Neural progenitor cell (in vitro differentiated cells): Measurements from ENCODE around the gene TEAD1. TPM values are rescaled to one million over a fixed set of nuclear protein-coding genes. Genes with fewer than 3 reads are reported as not detected.

Source experiments
- DNase-seq: peaks from one replicate; pipeline ENCODE4 v3.0.0-alpha.2; 2016; ENCODE audit warnings: low spot score
- H2AFZ ChIP-seq: fragments of 200-600 bp; sonication (generic); replicated peaks from 2 replicates; pipeline ENCODE4 v1.6.1; 2016; ENCODE audit warnings: antibody characterized with exemption
- H3F3A ChIP-seq: fragments of 200-600 bp; sonication (generic); 2 replicates; pipeline ENCODE4 v1.6.1; 2016; ENCODE audit warnings: antibody characterized with exemption, low read depth
- H3K27ac ChIP-seq: fragments of 200-600 bp; sonication (generic); 2 replicates; pipeline ENCODE4 v1.5.1; 2016; ENCODE audit warnings: mild to moderate bottlenecking
- H3K27me3 ChIP-seq: fragments of 200-600 bp; sonication (generic); 2 replicates; pipeline ENCODE4 v1.6.1; 2016; ENCODE audit warnings: mild to moderate bottlenecking, moderate library complexity
- H3K36me3 ChIP-seq: fragments of 200-600 bp; sonication (generic); 2 replicates; pipeline ENCODE4 v1.5.1; 2016
- H3K4me1 ChIP-seq: fragments of 200-600 bp; sonication (generic); 2 replicates; pipeline ENCODE4 v1.6.1; 2016; ENCODE audit warnings: mixed run types
- H3K4me2 ChIP-seq: fragments of 200-600 bp; sonication (generic); 2 replicates; pipeline ENCODE4 v1.6.1; 2016
- H3K4me3 ChIP-seq: fragments of 200-600 bp; sonication (generic); 2 replicates; pipeline ENCODE4 v1.5.1; 2016
- H3K79me2 ChIP-seq: fragments of 200-600 bp; sonication (generic); 2 replicates; pipeline ENCODE4 v1.6.1; 2016; ENCODE audit warnings: low read depth
- H3K9ac ChIP-seq: fragments of 200-600 bp; sonication (generic); 2 replicates; pipeline ENCODE4 v1.6.1; 2016
- H3K9me3 ChIP-seq: fragments of 200-600 bp; sonication (generic); 2 replicates; pipeline ENCODE4 v1.5.1; 2016; ENCODE audit warnings: low read depth
- H4K20me1 ChIP-seq: fragments of 200-600 bp; sonication (generic); 2 replicates; pipeline ENCODE4 v1.6.1; 2016; ENCODE audit warnings: low read depth
- H3K27ac Mint-ChIP-seq: 3 replicates; pipeline ENCODE4 v1.8.0; 2021; ENCODE audit warnings: mixed read lengths
- H3K27me3 Mint-ChIP-seq: 2 replicates; pipeline ENCODE4 v1.8.0; 2022; ENCODE audit warnings: low read depth, mild to moderate bottlenecking, inconsistent platforms, moderate library complexity, mixed read lengths; ENCODE audit not compliant: insufficient read depth
- H3K36me3 Mint-ChIP-seq: 3 replicates; pipeline ENCODE4 v1.8.0; 2021; ENCODE audit warnings: mixed read lengths
- H3K4me1 Mint-ChIP-seq: 3 replicates; pipeline ENCODE4 v1.8.0; 2021; ENCODE audit warnings: mixed read lengths
- H3K4me3 Mint-ChIP-seq: 3 replicates; pipeline ENCODE4 v1.8.0; 2021; ENCODE audit warnings: mild to moderate bottlenecking, moderate library complexity, mixed read lengths
- H3K9me3 Mint-ChIP-seq: 3 replicates; pipeline ENCODE4 v1.8.0; 2020; ENCODE audit warnings: mixed read lengths
- CTCF ChIP-seq: fragments of 200-600 bp; sonication (generic); IDR thresholded peaks from 2 replicates; pipeline ENCODE4 v1.5.1; 2017; ENCODE audit warnings: antibody characterized with exemption, mild to moderate bottlenecking
- EZH2 ChIP-seq: fragments of 200-600 bp; sonication (generic); IDR thresholded peaks from 2 replicates; pipeline ENCODE4 v1.6.1; 2017; ENCODE audit warnings: antibody characterized with exemption, mild to moderate bottlenecking, moderate library complexity
- EZH2phosphoT487 ChIP-seq: fragments of 200-600 bp; sonication (generic); IDR thresholded peaks from 2 replicates; pipeline ENCODE4 v1.6.1; 2017; ENCODE audit warnings: antibody characterized with exemption
- total RNA-seq: library from RNA; depleted of rRNA; stranded (reverse); fragments of >200 nt; gene quantifications from 2 replicates; pipeline ENCODE4 v1.2.3, GENCODE V29; 2015; ENCODE audit warnings: low replicate concordance

Gene TEAD1
- total RNA-seq, 1 donor from 2014 or later = 98.3 TPM

- peaks cover 22% of the 10 kb centered on the region for H3F3A ChIP-seq
- peaks cover 56% of the 10 kb centered on the region for H3K36me3 Mint-ChIP-seq
- H3K4me1 ChIP-seq = peaks cover 15% of the 10 kb centered on the region
- peak overlapping the region; percentile 11 for H3K27ac Mint-ChIP-seq
- no peak overlapping the region for H2AFZ ChIP-seq
- H3K27ac ChIP-seq = no peak overlapping the region
- peaks cover 16% of the 10 kb centered on the region for H4K20me1 ChIP-seq
- H3K27me3 Mint-ChIP-seq = no peaks in the 10 kb centered on the region
- H3K4me3 Mint-ChIP-seq = no peak overlapping the region
- peaks cover 8% of the 10 kb centered on the region for H3K36me3 ChIP-seq
- H3K9ac ChIP-seq = no peak overlapping the region
- H3K79me2 ChIP-seq = peaks cover 19% of the 10 kb centered on the region
- DNase-seq = no peak
- no peaks in the 10 kb centered on the region for H3K27me3 ChIP-seq
- no peaks in the 10 kb centered on the region for H3K9me3 Mint-ChIP-seq
- TF ChIP-seq EZH2 (no peak), CTCF (no peak), EZH2phosphoT487 (no peak)
- H3K9me3 ChIP-seq = no peaks in the 10 kb centered on the region
- H3K4me2 ChIP-seq = no peak overlapping the region
- H3K4me3 ChIP-seq = no peak overlapping the region
- H3K4me1 Mint-ChIP-seq = peaks cover 17% of the 10 kb centered on the region
Measured at GRCh38 chr11:12901272-12901671, 227.1 kb downstream of the TEAD1 start.

GRCh38 chr11:12901874-12902481, 227.8 kb downstream of the TEAD1 start:
- peaks cover 17% of the 10 kb centered on the region for H3K4me1 Mint-ChIP-seq
- H4K20me1 ChIP-seq = peaks cover 13% of the 10 kb centered on the region

GRCh38 chr11:12902791-12903486, 228.7 kb downstream of the TEAD1 start:
- H3K79me2 ChIP-seq = peaks cover 19% of the 10 kb centered on the region
- peaks cover 22% of the 10 kb centered on the region for H3F3A ChIP-seq
- H4K20me1 ChIP-seq = peaks cover 13% of the 10 kb centered on the region
- no peaks in the 10 kb centered on the region for H3K27me3 Mint-ChIP-seq
- peaks cover 59% of the 10 kb centered on the region for H3K36me3 Mint-ChIP-seq
- H3K27me3 ChIP-seq = no peaks in the 10 kb centered on the region
- no peak overlapping the region for H3K4me3 Mint-ChIP-seq
- no peak for TF ChIP-seq CTCF
- no peak for TF ChIP-seq EZH2phosphoT487
- no peak for TF ChIP-seq EZH2
- H3K9me3 ChIP-seq = no peaks in the 10 kb centered on the region
- H3K9ac ChIP-seq = no peak overlapping the region
- H3K27ac ChIP-seq = peak overlapping the region; percentile 65
- DNase-seq = peak; percentile 61
- peaks cover 3% of the 10 kb centered on the region for H3K36me3 ChIP-seq
- H3K4me1 Mint-ChIP-seq = peaks cover 17% of the 10 kb centered on the region
- no peak overlapping the region for H2AFZ ChIP-seq
- no peaks in the 10 kb centered on the region for H3K9me3 Mint-ChIP-seq
- peaks cover 15% of the 10 kb centered on the region for H3K4me1 ChIP-seq
- H3K4me2 ChIP-seq = peak overlapping the region; percentile 25
- H3K27ac Mint-ChIP-seq = peak overlapping the region; percentile 61
- H3K4me3 ChIP-seq = no peak overlapping the region

More at GRCh38 chr11:12901874-12902481, 227.8 kb downstream of the TEAD1 start:
- Mint-ChIP-seq H3K4me3 (no peak overlapping the region), H3K36me3 (peaks cover 61% of the 10 kb centered on the region), H3K27me3 (no peaks in the 10 kb centered on the region), H3K27ac (no peak overlapping the region), H3K9me3 (no peaks in the 10 kb centered on the region)
- H3K27ac ChIP-seq = peak overlapping the region; percentile 65
- H3K9me3 ChIP-seq = no peaks in the 10 kb centered on the region
- H3K27me3 ChIP-seq = no peaks in the 10 kb centered on the region
- peaks cover 22% of the 10 kb centered on the region for H3F3A ChIP-seq
- peaks cover 7% of the 10 kb centered on the region for H3K36me3 ChIP-seq
- no peak overlapping the region for H3K9ac ChIP-seq
- H3K79me2 ChIP-seq = peaks cover 18% of the 10 kb centered on the region
- DNase-seq = no peak
- H3K4me3 ChIP-seq = no peak overlapping the region
- TF ChIP-seq EZH2 (no peak), CTCF (no peak), EZH2phosphoT487 (no peak)
- peaks cover 15% of the 10 kb centered on the region for H3K4me1 ChIP-seq
- H3K4me2 ChIP-seq = peak overlapping the region; percentile 25
- no peak overlapping the region for H2AFZ ChIP-seq
